PC-9 (cell line): ENCODE measurements around the gene FSIP2. TPM values are rescaled to one million over a fixed set of nuclear protein-coding genes. Genes with fewer than 3 reads are reported as not detected.

Experiments used
- BruUV-seq: library from RNA; stranded (reverse); fragments of 400-500 nt; replicated peaks from 2 replicates; lab custom pipeline; 2021; lab: Mats Ljungman, UMichigan
- CTCF ChIA-PET: fragments of 300-600 bp; sonication (Branson Sonifier 250); formaldehyde crosslinking; loops from one replicate; lab custom pipeline; 2022; ENCODE audit warnings: antibody characterized with exemption; lab: Charles Lee
- POLR2A ChIA-PET: fragments of 300-600 bp; sonication (Branson Sonifier 250); formaldehyde crosslinking; loops from one replicate; lab custom pipeline; 2022; ENCODE audit warnings: antibody characterized with exemption; ENCODE audit not compliant: unreplicated experiment; lab: Charles Lee
- DNase-seq, 2 experiments: peaks; one replicate each; pipeline versions ENCODE4 v3.0.0 to v3.0.0-alpha.2; 2015 to 2022; ENCODE audit warnings: mixed read lengths in 1 of 2
- H2AFZ ChIP-seq: fragments of 200-600 bp; sonication (generic); 2 replicates; pipeline ENCODE4 v1.8.1; 2017; ENCODE audit warnings: antibody characterized with exemption
- H3F3A ChIP-seq: fragments of 200-600 bp; sonication (generic); 2 replicates; pipeline ENCODE4 v1.8.1; 2017; ENCODE audit warnings: antibody characterized with exemption, mild to moderate bottlenecking, low read depth; ENCODE audit not compliant: insufficient read depth
- H3K27ac ChIP-seq: fragments of 200-600 bp; sonication (generic); 2 replicates; pipeline ENCODE4 v1.6.1; 2016; ENCODE audit warnings: mixed run types
- H3K27me3 ChIP-seq: fragments of 200-600 bp; sonication (generic); 2 replicates; pipeline ENCODE4 v1.6.1; 2016; ENCODE audit warnings: low read depth, mixed run types; ENCODE audit not compliant: insufficient read depth
- H3K36me3 ChIP-seq: fragments of 200-600 bp; sonication (generic); 2 replicates; pipeline ENCODE4 v1.6.1; 2016; ENCODE audit warnings: low read depth, mixed run types
- H3K4me1 ChIP-seq: fragments of 200-600 bp; sonication (generic); replicated peaks from 2 replicates; pipeline ENCODE4 v1.6.1; 2016; ENCODE audit warnings: mixed run types; ENCODE audit not compliant: insufficient read depth
- H3K4me2 ChIP-seq: fragments of 200-600 bp; sonication (generic); 2 replicates; pipeline ENCODE4 v1.6.1; 2017; ENCODE audit warnings: mixed run types
- H3K4me3 ChIP-seq: fragments of 200-600 bp; sonication (generic); 2 replicates; pipeline ENCODE4 v1.6.1; 2016; ENCODE audit warnings: mixed run types
- H3K79me2 ChIP-seq: fragments of 200-600 bp; sonication (generic); 2 replicates; pipeline ENCODE4 v1.6.1; 2017; ENCODE audit warnings: low read depth, mixed run types
- H3K9me2 ChIP-seq: fragments of 200-600 bp; sonication (generic); 2 replicates; pipeline ENCODE4 v1.8.1; 2017; ENCODE audit warnings: mild to moderate bottlenecking; ENCODE audit not compliant: insufficient read depth
- H3K9me3 ChIP-seq: fragments of 200-600 bp; sonication (generic); 2 replicates; pipeline ENCODE4 v1.8.1; 2016; ENCODE audit warnings: low read depth; ENCODE audit not compliant: insufficient read depth
- H4K20me1 ChIP-seq: fragments of 200-600 bp; sonication (generic); 2 replicates; pipeline ENCODE4 v1.8.1; 2017; ENCODE audit not compliant: insufficient read depth
- EZH2 ChIP-seq: fragments of 200-600 bp; sonication (generic); IDR thresholded peaks from 2 replicates; pipeline ENCODE4 v1.8.0; 2017; ENCODE audit warnings: antibody characterized with exemption, low read depth
- intact Hi-C: fragments of 100-400 bp; cut with micrococcal nuclease; formaldehyde crosslinking; loops from one replicate; pipeline ENCODE4 v1.10.0; 2022; ENCODE audit not compliant: unreplicated experiment
- total RNA-seq: library from RNA; stranded (reverse); gene quantifications from 2 replicates; pipeline ENCODE4 v1.2.3, GENCODE V29; 2021
- TF ChIP-seq, protein P1 (sequence below): fragments of 200-600 bp; sonication (generic); conservative IDR thresholded peaks from 2 replicates; pipeline ENCODE4 v1.6.1; 2017; ENCODE audit warnings: mixed run types, antibody characterized with exemption, mild to moderate bottlenecking, moderate library complexity

FSIP2 gene
- total RNA-seq, 1 experiment from 2014 or later = 0.22 TPM

GRCh38 chr2:185771396-185771795 lies 32.8 kb downstream of the FSIP2 start:
- Histone ChIP-seq H3K27ac (no peak overlapping the region), H3K4me3 (no peak overlapping the region), H3K79me2 (no peaks in the 10 kb centered on the region), H3K36me3 (no peaks in the 10 kb centered on the region), H3K4me1 (no peaks in the 10 kb centered on the region), H3F3A (no peaks in the 10 kb centered on the region), H3K27me3 (no peaks in the 10 kb centered on the region), H3K9me3 (no peaks in the 10 kb centered on the region), H2AFZ (no peak overlapping the region), H4K20me1 (no peaks in the 10 kb centered on the region), H3K4me2 (no peak overlapping the region), H3K9me2 (no peaks in the 10 kb centered on the region)
- intact Hi-C loops = no loop called here
- DNase-seq = no peak
- TF ChIP-seq, protein P1, sequence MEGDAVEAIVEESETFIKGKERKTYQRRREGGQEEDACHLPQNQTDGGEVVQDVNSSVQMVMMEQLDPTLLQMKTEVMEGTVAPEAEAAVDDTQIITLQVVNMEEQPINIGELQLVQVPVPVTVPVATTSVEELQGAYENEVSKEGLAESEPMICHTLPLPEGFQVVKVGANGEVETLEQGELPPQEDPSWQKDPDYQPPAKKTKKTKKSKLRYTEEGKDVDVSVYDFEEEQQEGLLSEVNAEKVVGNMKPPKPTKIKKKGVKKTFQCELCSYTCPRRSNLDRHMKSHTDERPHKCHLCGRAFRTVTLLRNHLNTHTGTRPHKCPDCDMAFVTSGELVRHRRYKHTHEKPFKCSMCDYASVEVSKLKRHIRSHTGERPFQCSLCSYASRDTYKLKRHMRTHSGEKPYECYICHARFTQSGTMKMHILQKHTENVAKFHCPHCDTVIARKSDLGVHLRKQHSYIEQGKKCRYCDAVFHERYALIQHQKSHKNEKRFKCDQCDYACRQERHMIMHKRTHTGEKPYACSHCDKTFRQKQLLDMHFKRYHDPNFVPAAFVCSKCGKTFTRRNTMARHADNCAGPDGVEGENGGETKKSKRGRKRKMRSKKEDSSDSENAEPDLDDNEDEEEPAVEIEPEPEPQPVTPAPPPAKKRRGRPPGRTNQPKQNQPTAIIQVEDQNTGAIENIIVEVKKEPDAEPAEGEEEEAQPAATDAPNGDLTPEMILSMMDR = no peak
- no peak for TF ChIP-seq EZH2
- ChIA-PET CTCF (no interaction called here), POLR2A (no interaction called here)
- no TSS peak for BruUV-seq

DNA sequence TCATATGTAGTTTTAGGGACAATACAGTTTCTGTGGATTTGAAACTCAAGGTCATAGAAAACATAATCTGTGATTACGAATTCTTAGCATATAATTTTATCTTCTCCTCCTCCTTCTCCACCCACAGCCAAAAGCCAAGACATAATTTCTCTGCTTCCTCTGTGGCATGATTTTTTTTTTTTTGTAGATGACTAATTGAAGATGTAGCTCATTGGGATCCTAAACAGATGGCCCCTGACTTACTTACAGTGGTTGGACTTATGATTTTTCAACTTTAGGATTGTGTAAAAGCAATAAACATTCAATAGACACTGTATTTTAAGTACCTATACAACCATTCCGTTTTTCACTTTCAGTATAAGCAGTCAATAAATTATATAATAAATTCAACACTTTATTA lies 42.3 kb downstream of the FSIP2 start:
- POLR2A ChIA-PET = no interaction called here
- Histone ChIP-seq H3K9me3 (no peaks in the 10 kb centered on the region), H3K27ac (no peak overlapping the region), H3F3A (no peaks in the 10 kb centered on the region), H4K20me1 (no peaks in the 10 kb centered on the region), H2AFZ (no peak overlapping the region), H3K27me3 (no peaks in the 10 kb centered on the region), H3K9me2 (no peaks in the 10 kb centered on the region; the same call in 1 of the 2 replicates), H3K79me2 (no peaks in the 10 kb centered on the region), H3K4me3 (no peak overlapping the region), H3K36me3 (no peaks in the 10 kb centered on the region), H3K4me2 (no peak overlapping the region), H3K4me1 (no peaks in the 10 kb centered on the region)
- intact Hi-C loops = no loop called here
- no peak for DNase-seq
- CTCF ChIA-PET = interaction anchor here (0.6 kb wide), 1 partner anchor 723 kb away, joined by 3 read pairs; no protein-coding TSS in a partner anchor
- TF ChIP-seq EZH2 = no peak
- TF ChIP-seq, protein P1 = no peak
- BruUV-seq = no TSS peak

GRCh38 chr2:185782223-185782769 lies 43.7 kb downstream of the FSIP2 start:
- Histone ChIP-seq H3K79me2 (no peaks in the 10 kb centered on the region), H3K36me3 (no peaks in the 10 kb centered on the region), H3K27ac (no peak overlapping the region), H3K4me3 (no peak overlapping the region), H3K4me2 (no peak overlapping the region), H3K4me1 (no peaks in the 10 kb centered on the region), H3K9me2 (no peaks in the 10 kb centered on the region; the same call in 1 of the 2 replicates), H3K27me3 (no peaks in the 10 kb centered on the region), H2AFZ (no peak overlapping the region), H4K20me1 (no peaks in the 10 kb centered on the region), H3F3A (no peaks in the 10 kb centered on the region), H3K9me3 (no peaks in the 10 kb centered on the region)
- ChIA-PET CTCF (no interaction called here), POLR2A (no interaction called here)
- DNase-seq = no peak
- BruUV-seq = no TSS peak
- intact Hi-C loops = no loop called here
- TF ChIP-seq, protein P1 = no peak
- TF ChIP-seq EZH2 = no peak
